ENCODE results near the gene FBP1. TPM values are rescaled to one million over a fixed set of nuclear protein-coding genes. Genes with fewer than 3 reads are reported as not detected.

Gene FBP1
- total RNA-seq, 5 donors from 2014 or later (not counting 1 experiment from before 2014, with no cell fraction given) = 3.5 to 6.6 (median 3.8) TPM

DNA sequence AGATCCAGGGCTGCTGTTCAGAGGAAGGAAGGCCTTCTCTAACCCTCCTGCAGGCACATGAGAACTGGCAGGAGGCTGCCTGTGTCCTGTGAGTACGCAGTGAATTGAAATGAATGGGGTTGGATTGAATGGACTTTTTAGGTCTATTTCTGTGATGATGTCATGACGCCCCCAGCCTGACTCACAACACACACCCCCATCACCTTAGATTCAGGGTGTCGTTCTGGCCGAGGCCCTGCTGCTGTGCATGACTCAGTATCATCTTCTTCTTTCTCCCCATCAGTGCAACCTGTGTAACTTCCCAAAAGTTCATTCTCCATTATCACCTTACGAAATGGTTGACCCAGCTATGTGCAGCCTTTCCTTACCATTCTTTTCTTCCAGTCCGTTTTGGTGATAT is 79.1 kb downstream of the FBP1 start:
- H3K36me3 ChIP-seq (ENCODE audit: control insufficient read depth in 2 of 2, extremely low read depth in 1 of 2, insufficient read depth in 1 of 2, low read length in 1 of 2) = no peaks in the 10 kb centered on the region
- no peaks in the 10 kb centered on the region for H3K9me3 ChIP-seq
- no peak overlapping the region for H3K27ac Mint-ChIP-seq
- no peak overlapping the region for H3K4me3 Mint-ChIP-seq
- no peak for DNase-seq
- POLR2A ChIA-PET = no interaction called here
- no peaks in the 10 kb centered on the region for H3K4me1 ChIP-seq (ENCODE audit: control insufficient read depth in 1 of 2, extremely low read depth in 1 of 2, insufficient read depth in 2 of 2, low read length in 2 of 2)
- H3K4me1 Mint-ChIP-seq = no peaks in the 10 kb centered on the region
- CTCF ChIA-PET = no interaction called here
- no peaks in the 10 kb centered on the region for H3K36me3 Mint-ChIP-seq
- H3K27ac ChIP-seq (ENCODE audit: low read length) = no peak overlapping the region
- H3K27me3 Mint-ChIP-seq = peaks cover 7 to 19% of the 10 kb centered on the region in 2 donors
- peaks cover 0 to 10% of the 10 kb centered on the region in 2 experiments for H3K27me3 ChIP-seq (replicated peaks in 1 of 2; ENCODE audit: control insufficient read depth in 2 of 2, extremely low read depth in 1 of 2, insufficient read depth in 2 of 2, low read length in 1 of 2)
- H3K4me3 ChIP-seq (ENCODE audit: control insufficient read depth in 1 of 2, extremely low read depth in 1 of 2, low read length in 1 of 2) = no peak overlapping the region
- H3K9me3 Mint-ChIP-seq = peaks cover 0 to 5% (median 0%) of the 10 kb centered on the region in 3 donors
- no peak for ATAC-seq (replicated peaks in 1 of 4)
- 63% methylated on average over 2 of the region's 6 CpGs for WGBS (ENCODE audit: insufficient coverage)

DNA sequence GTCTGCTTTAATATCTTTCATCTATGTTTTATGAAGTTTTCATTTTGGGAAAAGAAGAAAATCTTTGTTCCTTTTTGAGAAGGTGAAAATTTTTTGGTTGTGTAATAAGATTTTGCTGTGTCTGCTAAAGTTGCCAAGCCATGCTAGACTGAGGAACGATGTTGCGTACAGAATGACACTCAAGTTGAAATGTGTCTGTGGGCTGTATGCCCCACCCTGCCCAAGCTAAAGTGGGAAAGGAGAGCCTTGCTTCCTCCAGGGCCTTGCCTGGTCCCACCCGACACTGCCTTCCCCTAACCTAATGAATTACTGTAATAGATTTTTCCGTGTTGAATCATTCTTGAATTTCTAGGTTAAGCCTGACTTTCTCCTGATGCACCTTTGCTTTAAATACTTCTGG is 81.9 kb downstream of the FBP1 start:
- Mint-ChIP-seq H3K36me3 (no peaks in the 10 kb centered on the region), H3K4me1 (no peaks in the 10 kb centered on the region), H3K9me3 (no peaks in the 10 kb centered on the region), H3K27me3 (peaks cover 1 to 20% of the 10 kb centered on the region in 2 donors), H3K27ac (no peak overlapping the region), H3K4me3 (no peak overlapping the region)
- WGBS (ENCODE audit: insufficient coverage) = no CpG with 5 or more reads among the region's 4 CpGs
- Histone ChIP-seq H3K27ac (ENCODE audit: low read length) (no peak overlapping the region), H3K36me3 (ENCODE audit: control insufficient read depth in 2 of 2, extremely low read depth in 1 of 2, insufficient read depth in 1 of 2, low read length in 1 of 2) (no peaks in the 10 kb centered on the region), H3K9me3 (no peaks in the 10 kb centered on the region), H3K4me1 (ENCODE audit: control insufficient read depth in 1 of 2, extremely low read depth in 1 of 2, insufficient read depth in 2 of 2, low read length in 2 of 2) (no peaks in the 10 kb centered on the region), H3K27me3 (replicated peaks in 1 of 2; ENCODE audit: control insufficient read depth in 2 of 2, extremely low read depth in 1 of 2, insufficient read depth in 2 of 2, low read length in 1 of 2) (peaks cover 0 to 24% of the 10 kb centered on the region in 2 experiments), H3K4me3 (ENCODE audit: control insufficient read depth in 1 of 2, extremely low read depth in 1 of 2, low read length in 1 of 2) (no peak overlapping the region)
- ATAC-seq (replicated peaks in 1 of 4) = no peak
- POLR2A ChIA-PET = no interaction called here
- no peak for DNase-seq
- CTCF ChIA-PET = no interaction called here

DNA sequence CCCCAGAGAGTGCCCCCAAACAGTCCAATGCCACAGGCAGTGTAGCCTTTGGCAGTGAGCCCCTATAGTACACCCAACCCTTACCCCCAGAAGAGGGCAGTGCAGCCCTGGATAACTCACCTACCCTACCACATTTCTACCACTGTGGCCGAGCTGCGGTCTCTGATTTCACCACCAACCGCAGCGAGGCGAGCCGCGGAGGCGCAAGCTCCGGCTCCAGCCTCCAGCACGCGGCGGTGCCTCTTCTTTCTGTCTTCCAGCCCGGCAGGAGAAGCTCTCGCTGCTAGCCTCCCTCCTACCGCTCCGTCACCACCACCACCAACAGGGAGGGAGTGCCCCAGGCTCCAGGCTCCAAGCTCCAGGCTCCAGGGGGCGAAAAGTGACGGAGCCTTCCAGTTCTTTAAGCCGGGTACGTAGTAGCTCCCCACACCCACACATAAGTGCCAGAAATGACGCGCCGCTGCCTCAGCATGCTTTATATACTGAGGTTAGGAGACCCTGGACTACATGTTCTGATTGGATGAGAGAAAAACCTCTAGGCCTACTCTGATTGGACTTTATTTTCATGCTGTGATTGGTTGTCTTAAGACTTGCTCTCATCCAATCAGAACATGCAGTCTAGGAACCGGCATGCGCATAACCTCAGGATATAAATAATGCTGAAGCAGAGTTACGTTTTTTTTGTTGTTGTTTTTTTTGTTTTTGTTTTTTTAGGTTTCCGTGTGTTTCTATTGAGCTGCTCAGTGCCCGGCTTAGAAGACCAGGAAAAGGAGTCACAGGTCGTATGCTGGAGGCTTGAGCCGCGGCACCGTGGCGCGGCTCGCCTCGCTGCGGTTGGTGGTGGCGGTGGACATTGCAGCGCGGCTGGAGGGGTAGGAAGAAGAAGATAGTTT is 84.6 kb downstream of the FBP1 start, which contains the start of gene PCAT7:
TSS of gene PCAT7 (plus strand) at position 645 of the 893 bp plus-strand sequence.
- DNase-seq = peak in 4 of 35 experiments; percentile 2 to 45 (median 8)
- H3K9me3 ChIP-seq = no peaks in the 10 kb centered on the region
- no peaks in the 10 kb centered on the region for H3K4me1 Mint-ChIP-seq
- H3K27ac Mint-ChIP-seq = no peak within 1 kb of the TSS
- WGBS (ENCODE audit: insufficient coverage) = 92% methylated on average over 19 of the region's 40 CpGs
- no peaks in the 10 kb centered on the region for H3K36me3 ChIP-seq (ENCODE audit: control insufficient read depth in 2 of 2, extremely low read depth in 1 of 2, insufficient read depth in 1 of 2, low read length in 1 of 2)
- H3K9me3 Mint-ChIP-seq = no peaks in the 10 kb centered on the region
- ATAC-seq (replicated peaks in 1 of 4) = peak in 2 of 4 experiments; percentile 29 to 43
- H3K4me3 ChIP-seq (ENCODE audit: control insufficient read depth in 1 of 2, extremely low read depth in 1 of 2, low read length in 1 of 2) = no peak within 1 kb of the TSS
- no peaks in the 10 kb centered on the region for H3K4me1 ChIP-seq (ENCODE audit: control insufficient read depth in 1 of 2, extremely low read depth in 1 of 2, insufficient read depth in 2 of 2, low read length in 2 of 2)
- POLR2A ChIA-PET = interaction anchor here in 1 of 2 donors (0.6 kb wide), 1 partner anchor 24 kb away, joined by 4 read pairs; no protein-coding TSS in a partner anchor
- H3K4me3 Mint-ChIP-seq = no peak within 1 kb of the TSS
- CTCF ChIA-PET = no interaction called here
- H3K27me3 ChIP-seq (replicated peaks in 1 of 2; ENCODE audit: control insufficient read depth in 2 of 2, extremely low read depth in 1 of 2, insufficient read depth in 2 of 2, low read length in 1 of 2) = peaks cover 0 to 25% of the 10 kb centered on the region in 2 experiments
- no peaks in the 10 kb centered on the region for H3K36me3 Mint-ChIP-seq
- no peak within 1 kb of the TSS for H3K27ac ChIP-seq (ENCODE audit: low read length)
- H3K27me3 Mint-ChIP-seq = peaks cover 13 to 14% of the 10 kb centered on the region in 2 donors

DNA sequence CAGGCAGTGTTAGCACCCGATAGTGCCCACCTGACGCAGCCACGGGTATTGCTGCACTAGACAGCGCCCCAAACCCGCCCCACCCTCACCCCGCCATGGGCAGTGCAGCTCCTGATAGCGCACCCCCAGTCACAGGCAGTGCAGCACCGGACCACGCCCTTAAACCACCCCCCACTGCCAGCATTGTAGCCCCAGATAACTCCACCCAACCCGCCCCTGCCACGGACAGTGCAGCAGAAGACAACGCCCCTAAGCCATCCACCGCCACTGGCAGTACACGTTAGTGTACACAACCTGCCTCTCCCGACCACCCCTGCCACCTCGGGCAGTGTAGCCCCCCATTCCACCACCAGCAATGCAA is 85.3 kb downstream of the FBP1 start:
- no peak for ATAC-seq (replicated peaks in 1 of 4)
- no peaks in the 10 kb centered on the region for H3K36me3 Mint-ChIP-seq
- no peak overlapping the region for H3K4me3 Mint-ChIP-seq
- no peaks in the 10 kb centered on the region for H3K4me1 ChIP-seq (ENCODE audit: control insufficient read depth in 1 of 2, extremely low read depth in 1 of 2, insufficient read depth in 2 of 2, low read length in 2 of 2)
- H3K9me3 ChIP-seq = no peaks in the 10 kb centered on the region
- CTCF ChIA-PET = no interaction called here
- no peak overlapping the region for H3K27ac Mint-ChIP-seq
- no peak for DNase-seq
- peaks cover 0 to 22% of the 10 kb centered on the region in 2 experiments for H3K27me3 ChIP-seq (replicated peaks in 1 of 2; ENCODE audit: control insufficient read depth in 2 of 2, extremely low read depth in 1 of 2, insufficient read depth in 2 of 2, low read length in 1 of 2)
- no peaks in the 10 kb centered on the region for H3K36me3 ChIP-seq (ENCODE audit: control insufficient read depth in 2 of 2, extremely low read depth in 1 of 2, insufficient read depth in 1 of 2, low read length in 1 of 2)
- POLR2A ChIA-PET = interaction anchor here in 1 of 2 donors (0.6 kb wide), 1 partner anchor 23 kb away, joined by 4 read pairs; no protein-coding TSS in a partner anchor
- peaks cover 15 to 18% of the 10 kb centered on the region in 2 donors for H3K27me3 Mint-ChIP-seq
- H3K4me3 ChIP-seq (ENCODE audit: control insufficient read depth in 1 of 2, extremely low read depth in 1 of 2, low read length in 1 of 2) = no peak overlapping the region
- WGBS (ENCODE audit: insufficient coverage) = 81% methylated on average over 16 of the region's 16 CpGs
- no peak overlapping the region for H3K27ac ChIP-seq (ENCODE audit: low read length)
- no peaks in the 10 kb centered on the region for H3K9me3 Mint-ChIP-seq
- no peaks in the 10 kb centered on the region for H3K4me1 Mint-ChIP-seq

Other genes with a start within 250 kb of the FBP1 start
- not detected for gene PCAT7, start 84.4 kb downstream of the FBP1 start, total RNA-seq
- gene FBP2, start 45.7 kb downstream of the FBP1 start, total RNA-seq = not detected
- 10 to 100 TPM; 10.4 to 14.8 (median 11.3) TPM for gene AOPEP, start 87.2 kb upstream of the FBP1 start, total RNA-seq

All from T-cell (primary cell).